DOHH2 (cell line): ENCODE results near the gene KRTAP5-8.
"Not testable (repeated sequence)": the region's sequence is repeated elsewhere in the genome, so short reads cannot be mapped to it uniquely, and the experiment has no call there.

Source experiments
- H3F3A ChIP-seq: fragments of 200-600 bp; sonication (generic), shearing (Covaris generic); 2 replicates; pipeline ENCODE4 v1.6.0; 2016; ENCODE audit warnings: antibody characterized with exemption, mild to moderate bottlenecking; ENCODE audit not compliant: control insufficient read depth, insufficient read depth
- H3K27ac ChIP-seq: fragments of 200-600 bp; sonication (generic); 2 replicates; pipeline ENCODE4 v1.5.1; 2014; ENCODE audit warnings: low read depth, mild to moderate bottlenecking, low read length, moderate library complexity
- H3K27me3 ChIP-seq: fragments of 200-600 bp; sonication (generic); 2 replicates; pipeline ENCODE4 v1.6.1; 2014; ENCODE audit warnings: mild to moderate bottlenecking, low read length, mixed read lengths; ENCODE audit not compliant: control insufficient read depth
- H3K36me3 ChIP-seq: fragments of 200-600 bp; sonication (generic); 2 replicates; pipeline ENCODE4 v1.6.1; 2014; ENCODE audit warnings: mild to moderate bottlenecking, low read length, moderate library complexity, mixed read lengths; ENCODE audit not compliant: control insufficient read depth
- H3K4me1 ChIP-seq: fragments of 200-600 bp; sonication (generic); 2 replicates; pipeline ENCODE4 v1.6.1; 2014; ENCODE audit warnings: mild to moderate bottlenecking, low read length, mixed read lengths; ENCODE audit not compliant: control insufficient read depth
- H3K4me2 ChIP-seq: fragments of 200-600 bp; sonication (generic); 2 replicates; pipeline ENCODE4 v1.6.0; 2014; ENCODE audit warnings: mild to moderate bottlenecking, low read length, moderate library complexity
- H3K4me3 ChIP-seq: fragments of 200-600 bp; sonication (generic); 2 replicates; pipeline ENCODE4 v1.5.1; 2014; ENCODE audit warnings: mild to moderate bottlenecking, low read length, mixed read lengths
- H3K79me2 ChIP-seq: fragments of 200-600 bp; sonication (generic); 2 replicates; pipeline ENCODE4 v1.6.1; 2014; ENCODE audit warnings: mild to moderate bottlenecking, low read length, mixed read lengths; ENCODE audit not compliant: control insufficient read depth
- H3K9me2 ChIP-seq: fragments of 200-600 bp; sonication (generic); replicated peaks from 2 replicates; pipeline ENCODE4 v1.6.1; 2014; ENCODE audit warnings: mild to moderate bottlenecking, low read length, mixed read lengths; ENCODE audit not compliant: control insufficient read depth
- H3K9me3 ChIP-seq: fragments of 200-600 bp; sonication (generic); 2 replicates; pipeline ENCODE4 v1.6.1; 2014; ENCODE audit warnings: antibody characterized with exemption, low read length, mixed read lengths; ENCODE audit not compliant: control insufficient read depth, insufficient read depth
- H4K20me1 ChIP-seq: fragments of 200-600 bp; sonication (generic); 2 replicates; pipeline ENCODE4 v1.6.0; 2014; ENCODE audit warnings: low read depth, mild to moderate bottlenecking, antibody characterized with exemption, low read length, moderate library complexity; ENCODE audit not compliant: control insufficient read depth, insufficient read depth
- EZH2phosphoT487 ChIP-seq: fragments of 200-600 bp; sonication (generic); IDR thresholded peaks from 2 replicates; pipeline ENCODE4 v1.6.1; 2017; ENCODE audit warnings: borderline replicate concordance, mild to moderate bottlenecking, antibody characterized with exemption, low read length, moderate library complexity, mixed read lengths
- TF ChIP-seq, protein P1 (sequence below): fragments of 200-600 bp; sonication (generic); IDR thresholded peaks from one replicate; pipeline ENCODE4 v1.5.1; 2014; ENCODE audit warnings: antibody characterized with exemption, mild to moderate bottlenecking, low read depth, low read length; ENCODE audit not compliant: poor library complexity, severe bottlenecking

The KRTAP5-8 gene

DNA sequence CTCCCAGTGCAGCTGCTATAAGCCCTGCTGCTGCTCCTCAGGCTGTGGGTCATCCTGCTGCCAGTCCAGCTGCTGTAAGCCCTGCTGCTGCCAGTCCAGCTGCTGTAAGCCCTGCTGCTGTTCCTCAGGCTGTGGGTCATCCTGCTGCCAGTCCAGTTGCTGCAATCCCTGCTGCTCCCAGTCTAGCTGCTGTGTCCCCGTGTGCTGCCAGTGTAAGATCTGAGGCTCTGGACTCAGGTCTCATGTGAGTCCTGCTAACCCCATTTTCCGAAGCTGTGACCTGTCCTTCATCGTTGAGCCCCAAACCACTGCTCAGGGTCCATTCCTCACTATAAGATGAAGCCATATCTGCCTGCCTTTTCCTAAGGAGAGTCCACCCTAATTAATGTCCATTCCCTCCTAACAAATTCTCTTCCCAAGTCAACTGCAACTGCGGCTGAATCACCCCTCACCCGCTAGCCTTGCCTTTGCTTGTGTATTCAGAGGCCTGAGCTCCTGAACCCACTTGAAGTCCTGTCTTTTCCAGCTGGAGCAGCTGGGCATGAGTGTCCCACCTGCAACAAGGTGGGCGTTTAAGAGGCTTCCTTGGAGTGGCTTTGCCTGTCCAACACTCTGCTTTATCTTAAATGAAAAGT lies 10.1 kb upstream of the KRTAP5-8 start:
- Histone ChIP-seq H3K27ac (no peak overlapping the region), H3K79me2 (no peaks in the 10 kb centered on the region), H3K36me3 (no peaks in the 10 kb centered on the region), H3K4me3 (no peak overlapping the region), H3K27me3 (no peaks in the 10 kb centered on the region), H3K4me2 (no peak overlapping the region), H3K9me3 (no peaks in the 10 kb centered on the region), H3F3A (no peaks in the 10 kb centered on the region), H3K9me2 (no peaks in the 10 kb centered on the region), H3K4me1 (no peaks in the 10 kb centered on the region), H4K20me1 (no peaks in the 10 kb centered on the region)
- TF ChIP-seq, protein P1, sequence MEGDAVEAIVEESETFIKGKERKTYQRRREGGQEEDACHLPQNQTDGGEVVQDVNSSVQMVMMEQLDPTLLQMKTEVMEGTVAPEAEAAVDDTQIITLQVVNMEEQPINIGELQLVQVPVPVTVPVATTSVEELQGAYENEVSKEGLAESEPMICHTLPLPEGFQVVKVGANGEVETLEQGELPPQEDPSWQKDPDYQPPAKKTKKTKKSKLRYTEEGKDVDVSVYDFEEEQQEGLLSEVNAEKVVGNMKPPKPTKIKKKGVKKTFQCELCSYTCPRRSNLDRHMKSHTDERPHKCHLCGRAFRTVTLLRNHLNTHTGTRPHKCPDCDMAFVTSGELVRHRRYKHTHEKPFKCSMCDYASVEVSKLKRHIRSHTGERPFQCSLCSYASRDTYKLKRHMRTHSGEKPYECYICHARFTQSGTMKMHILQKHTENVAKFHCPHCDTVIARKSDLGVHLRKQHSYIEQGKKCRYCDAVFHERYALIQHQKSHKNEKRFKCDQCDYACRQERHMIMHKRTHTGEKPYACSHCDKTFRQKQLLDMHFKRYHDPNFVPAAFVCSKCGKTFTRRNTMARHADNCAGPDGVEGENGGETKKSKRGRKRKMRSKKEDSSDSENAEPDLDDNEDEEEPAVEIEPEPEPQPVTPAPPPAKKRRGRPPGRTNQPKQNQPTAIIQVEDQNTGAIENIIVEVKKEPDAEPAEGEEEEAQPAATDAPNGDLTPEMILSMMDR = no peak
- TF ChIP-seq EZH2phosphoT487 = no peak

DNA sequence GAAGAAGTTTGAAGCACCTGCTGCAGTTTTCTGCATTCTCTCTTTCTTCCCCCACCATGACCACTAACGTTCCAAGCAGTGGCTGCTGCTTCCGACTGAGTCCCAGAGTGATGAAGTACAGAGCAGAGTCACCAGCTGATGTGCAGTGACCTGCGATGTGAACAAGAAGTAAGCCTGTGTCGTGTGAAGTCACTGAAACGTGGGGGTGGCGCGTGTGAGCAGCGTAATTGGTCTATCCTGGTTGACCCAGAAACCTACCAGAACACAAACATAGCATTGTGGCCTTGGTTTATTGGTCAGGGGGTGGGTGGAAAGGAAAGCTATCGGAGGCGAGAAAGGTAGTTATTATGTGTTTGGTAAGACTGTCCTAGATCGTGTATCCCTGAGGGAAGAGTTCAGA lies 7.2 kb upstream of the KRTAP5-8 start:
- Histone ChIP-seq H3K79me2 (no peaks in the 10 kb centered on the region), H3K4me2 (no peak overlapping the region), H4K20me1 (no peaks in the 10 kb centered on the region), H3K9me3 (no peaks in the 10 kb centered on the region), H3K4me3 (no peak overlapping the region), H3K27me3 (no peaks in the 10 kb centered on the region), H3K36me3 (no peaks in the 10 kb centered on the region), H3K27ac (no peak overlapping the region), H3K9me2 (no peaks in the 10 kb centered on the region), H3F3A (no peaks in the 10 kb centered on the region), H3K4me1 (no peaks in the 10 kb centered on the region)
- TF ChIP-seq, protein P1 = no peak
- no peak for TF ChIP-seq EZH2phosphoT487

DNA sequence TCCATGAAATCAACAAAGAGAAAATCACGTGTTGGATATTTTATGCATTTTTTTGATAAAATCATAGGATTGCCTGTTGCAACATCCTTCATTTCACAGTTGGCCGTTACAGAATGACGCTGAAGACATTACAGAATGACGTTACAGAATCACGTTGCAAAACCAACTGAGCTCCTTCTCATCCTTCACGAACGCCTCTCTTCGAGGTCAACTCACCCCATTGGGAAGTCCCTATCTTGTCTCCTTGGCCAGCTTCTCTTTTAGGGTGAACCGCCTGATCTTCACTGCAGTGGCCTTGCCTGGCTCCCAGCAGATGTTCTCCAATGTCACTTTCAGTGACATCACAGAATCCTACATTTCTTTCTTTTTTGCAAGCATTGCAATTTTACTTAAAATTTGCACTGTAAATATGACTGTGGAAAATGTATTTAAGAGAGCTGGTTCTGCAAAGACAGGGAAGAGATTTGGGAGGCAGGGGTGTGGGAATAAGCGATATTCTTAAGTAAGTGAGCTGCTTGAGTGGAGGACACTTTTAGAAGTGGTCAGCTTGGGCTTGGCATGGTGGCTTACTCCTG lies 5.7 kb upstream of the KRTAP5-8 start:
- Histone ChIP-seq H3K4me3 (no peak overlapping the region), H3F3A (no peaks in the 10 kb centered on the region), H3K79me2 (no peaks in the 10 kb centered on the region), H3K4me1 (no peaks in the 10 kb centered on the region), H3K4me2 (no peak overlapping the region), H4K20me1 (no peaks in the 10 kb centered on the region), H3K9me3 (no peaks in the 10 kb centered on the region), H3K36me3 (no peaks in the 10 kb centered on the region), H3K27me3 (no peaks in the 10 kb centered on the region), H3K9me2 (no peaks in the 10 kb centered on the region), H3K27ac (no peak overlapping the region)
- TF ChIP-seq EZH2phosphoT487 = no peak
- TF ChIP-seq, protein P1 = no peak

DNA sequence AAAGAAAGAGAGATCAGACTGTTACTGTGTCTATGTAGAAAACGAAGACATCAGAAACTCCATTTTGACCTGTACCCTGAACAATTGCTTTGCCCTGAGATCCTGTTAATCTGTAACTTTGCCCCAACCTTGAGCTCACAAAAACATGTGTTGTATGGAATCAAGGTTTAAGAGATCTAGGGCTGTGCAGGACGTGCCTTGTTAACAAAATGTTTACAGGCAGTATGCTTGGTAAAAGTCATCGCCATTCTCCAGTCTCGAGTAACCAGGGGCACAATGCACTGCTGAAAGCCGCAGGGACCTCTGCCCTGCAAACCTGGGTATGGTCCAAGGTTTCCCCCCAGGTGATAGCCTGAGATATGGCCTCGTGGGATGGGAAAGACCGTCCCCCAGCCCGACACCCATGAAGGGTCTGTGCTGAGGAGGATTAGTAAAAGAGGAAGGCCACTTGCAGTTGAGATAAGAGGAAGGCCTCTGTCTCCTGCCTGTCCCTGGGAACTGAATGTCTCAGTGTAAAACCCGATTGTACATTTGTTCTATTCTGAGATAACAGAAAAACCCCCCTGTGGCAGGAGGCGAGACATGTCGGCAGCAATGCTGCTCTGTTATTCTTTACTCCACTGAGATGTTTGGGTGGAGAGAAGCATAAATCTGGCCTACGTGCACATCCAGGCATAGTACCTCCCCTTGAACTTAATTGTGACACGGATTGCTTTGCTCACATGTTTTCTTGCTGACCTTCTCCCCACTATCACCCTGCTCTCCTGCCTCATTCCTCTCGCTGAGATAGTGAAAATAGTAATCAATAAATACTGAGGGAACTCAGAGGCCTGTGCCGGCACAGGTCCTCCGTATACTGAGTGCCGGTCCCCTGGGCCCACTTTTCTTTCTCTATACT lies 2.9 kb upstream of the KRTAP5-8 start:
- H3K4me1 ChIP-seq, H3K4me3 ChIP-seq, H3K36me3 ChIP-seq, H3K4me2 ChIP-seq, H3K79me2 ChIP-seq, H3K9me3 ChIP-seq, H3K27me3 ChIP-seq, H3F3A ChIP-seq, H3K27ac ChIP-seq, H4K20me1 ChIP-seq, H3K9me2 ChIP-seq: not testable (repeated sequence)
